HFF-Myc (cell line): ENCODE results near the gene YEATS4.
"Not testable (repeated sequence)": the region's sequence is repeated elsewhere in the genome, so short reads cannot be mapped to it uniquely, and the experiment has no call there.

Experiments
- DNase-seq: peaks from one replicate; pipeline ENCODE4 v3.0.0-alpha.2; 2011; ENCODE audit warnings: low read depth; ENCODE audit errors: extremely low read depth
- H3K4me3 ChIP-seq: replicated peaks from 2 replicates; pipeline ENCODE4 v1.5.1; 2011; ENCODE audit warnings: low read depth, mild to moderate bottlenecking, control low read depth, low read length
- TF ChIP-seq, protein P1 (sequence below): IDR thresholded peaks from 2 replicates; pipeline ENCODE4 v1.5.1; 2012; ENCODE audit warnings: mild to moderate bottlenecking, low read depth, low read length, control low read depth; ENCODE audit errors: missing control alignments

Gene YEATS4

DNA sequence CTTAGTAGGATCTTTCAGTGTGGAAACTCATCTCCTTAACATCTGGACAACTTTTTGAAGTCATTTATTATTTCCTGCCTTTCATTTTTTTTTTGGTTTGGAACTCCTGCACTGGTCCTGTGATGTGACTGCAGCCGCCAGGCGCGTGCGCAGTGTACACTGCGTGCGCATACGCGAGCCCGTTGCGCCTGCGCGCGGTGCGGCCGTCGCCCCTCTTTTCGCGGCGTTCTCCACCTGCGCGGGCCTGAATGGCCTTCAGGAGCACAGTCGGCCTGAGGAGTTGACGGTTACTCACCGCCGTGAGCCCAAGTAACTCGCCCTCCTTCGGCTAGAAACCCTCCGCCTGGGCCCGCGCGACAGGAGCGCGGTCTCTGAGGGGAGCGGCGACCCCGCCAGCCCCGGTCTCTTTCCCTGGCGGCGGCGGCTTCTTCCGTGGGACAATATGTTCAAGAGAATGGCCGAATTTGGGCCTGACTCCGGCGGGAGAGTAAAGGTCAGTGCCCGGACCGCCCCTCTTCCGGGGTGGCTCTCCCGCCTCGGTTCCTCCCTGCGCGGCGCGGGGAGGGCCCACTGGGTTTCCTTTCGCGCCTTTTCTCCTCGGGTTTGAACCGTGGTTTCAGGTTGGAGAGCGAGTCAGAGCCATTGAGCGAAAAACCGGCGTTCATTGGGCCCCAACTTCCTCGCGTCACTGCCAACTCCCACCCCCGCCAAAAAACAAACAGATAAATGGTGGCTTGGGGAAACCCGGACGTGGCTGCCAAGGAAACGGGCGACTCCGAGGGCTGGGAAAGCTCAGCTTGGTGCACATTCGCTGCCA lies at the start of gene YEATS4:
TSS of gene YEATS4 (plus strand) at position 213 of the 817 bp plus-strand sequence. CDS start at position 443, 230 bp downstream.
- H3K4me3 ChIP-seq: peak within 1 kb of the TSS; percentile 70
- TF ChIP-seq, protein P1, sequence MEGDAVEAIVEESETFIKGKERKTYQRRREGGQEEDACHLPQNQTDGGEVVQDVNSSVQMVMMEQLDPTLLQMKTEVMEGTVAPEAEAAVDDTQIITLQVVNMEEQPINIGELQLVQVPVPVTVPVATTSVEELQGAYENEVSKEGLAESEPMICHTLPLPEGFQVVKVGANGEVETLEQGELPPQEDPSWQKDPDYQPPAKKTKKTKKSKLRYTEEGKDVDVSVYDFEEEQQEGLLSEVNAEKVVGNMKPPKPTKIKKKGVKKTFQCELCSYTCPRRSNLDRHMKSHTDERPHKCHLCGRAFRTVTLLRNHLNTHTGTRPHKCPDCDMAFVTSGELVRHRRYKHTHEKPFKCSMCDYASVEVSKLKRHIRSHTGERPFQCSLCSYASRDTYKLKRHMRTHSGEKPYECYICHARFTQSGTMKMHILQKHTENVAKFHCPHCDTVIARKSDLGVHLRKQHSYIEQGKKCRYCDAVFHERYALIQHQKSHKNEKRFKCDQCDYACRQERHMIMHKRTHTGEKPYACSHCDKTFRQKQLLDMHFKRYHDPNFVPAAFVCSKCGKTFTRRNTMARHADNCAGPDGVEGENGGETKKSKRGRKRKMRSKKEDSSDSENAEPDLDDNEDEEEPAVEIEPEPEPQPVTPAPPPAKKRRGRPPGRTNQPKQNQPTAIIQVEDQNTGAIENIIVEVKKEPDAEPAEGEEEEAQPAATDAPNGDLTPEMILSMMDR: no peak

DNA sequence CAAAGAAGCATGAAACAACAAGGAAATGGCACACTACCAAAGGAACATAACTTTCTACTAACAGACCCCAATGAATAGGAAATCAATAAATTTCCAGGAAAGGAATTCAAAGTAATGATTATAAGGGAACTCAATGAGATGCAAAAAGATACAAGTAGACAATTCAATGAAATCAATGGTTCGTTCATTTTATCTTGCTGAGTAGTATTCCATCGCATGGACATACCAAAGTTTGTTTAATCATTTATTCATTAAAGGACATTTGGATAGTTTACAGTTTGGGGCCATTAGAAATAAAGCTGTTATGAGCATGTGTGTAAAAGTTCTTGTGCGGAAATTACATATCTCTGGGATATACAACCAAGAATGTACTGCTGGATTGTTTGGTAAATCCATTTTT lies 46.3 kb upstream of the YEATS4 start:
- DNase-seq: no peak
- H3K4me3 ChIP-seq: no peak overlapping the region
- TF ChIP-seq, protein P1: no peak

More for the DNA sequence above, at the start of gene YEATS4:
- DNase-seq: peak; percentile 82

DNA sequence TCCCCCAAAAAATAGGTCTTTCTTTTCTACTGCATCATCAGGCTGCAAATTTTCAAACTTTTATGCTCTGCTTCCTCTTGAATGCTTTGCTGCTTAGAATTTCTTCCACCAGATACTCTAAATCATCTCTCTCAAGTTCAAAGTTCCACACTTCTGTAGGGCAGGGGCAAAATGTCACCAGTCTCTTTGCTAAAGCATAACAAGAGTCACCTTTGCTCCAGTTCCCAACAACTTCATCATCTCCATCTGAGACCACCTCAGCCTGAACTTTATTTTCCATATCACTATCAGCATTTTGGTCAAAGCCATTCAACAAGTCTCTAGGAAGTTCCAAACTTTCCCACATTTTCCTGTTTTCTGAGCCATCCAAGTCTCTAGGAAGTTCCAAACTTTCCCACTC lies 42.8 kb upstream of the YEATS4 start:
- DNase-seq, H3K4me3 ChIP-seq: not testable (repeated sequence)

DNA sequence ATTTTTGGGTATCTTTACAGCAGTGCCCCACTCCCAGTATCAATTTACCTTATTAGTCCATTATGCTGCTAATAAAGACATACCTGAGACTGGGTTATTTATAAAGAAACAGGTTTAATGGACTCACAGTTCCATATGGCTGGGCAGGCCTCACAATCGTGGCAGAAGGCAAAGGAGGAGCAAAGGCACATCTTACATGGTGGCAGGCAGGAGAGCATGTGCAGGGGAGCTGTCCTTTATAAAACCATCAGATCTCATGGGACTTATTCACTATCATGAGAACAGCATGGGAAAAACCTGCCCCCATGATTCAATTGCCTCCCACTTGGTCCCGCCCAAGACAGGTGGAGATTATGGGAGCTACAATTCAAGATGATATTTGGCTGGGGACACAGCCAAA lies 42.3 kb upstream of the YEATS4 start:
- not testable (repeated sequence) for H3K4me3 ChIP-seq, DNase-seq

DNA sequence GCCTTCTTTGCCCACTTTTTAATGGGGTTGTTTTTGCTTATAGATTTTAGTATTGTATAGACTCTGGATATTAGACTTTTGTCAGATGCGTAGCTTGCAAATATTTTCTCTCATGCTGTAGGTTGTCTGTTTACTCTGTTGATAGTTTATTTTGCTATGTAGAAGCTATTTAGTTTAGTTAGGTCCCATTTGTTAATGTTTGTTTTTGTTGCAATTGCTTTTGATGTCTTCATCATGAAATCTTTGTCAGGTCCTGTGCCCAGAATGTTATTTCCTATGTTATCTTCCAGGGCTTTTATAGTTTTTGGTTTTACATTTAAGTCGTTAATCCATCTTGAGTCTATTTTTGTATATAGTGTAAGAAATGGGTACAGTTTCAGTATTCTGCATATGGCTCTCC lies 41.3 kb upstream of the YEATS4 start:
- TF ChIP-seq, protein P1: no peak
- no peak overlapping the region for H3K4me3 ChIP-seq
- DNase-seq: no peak

DNA sequence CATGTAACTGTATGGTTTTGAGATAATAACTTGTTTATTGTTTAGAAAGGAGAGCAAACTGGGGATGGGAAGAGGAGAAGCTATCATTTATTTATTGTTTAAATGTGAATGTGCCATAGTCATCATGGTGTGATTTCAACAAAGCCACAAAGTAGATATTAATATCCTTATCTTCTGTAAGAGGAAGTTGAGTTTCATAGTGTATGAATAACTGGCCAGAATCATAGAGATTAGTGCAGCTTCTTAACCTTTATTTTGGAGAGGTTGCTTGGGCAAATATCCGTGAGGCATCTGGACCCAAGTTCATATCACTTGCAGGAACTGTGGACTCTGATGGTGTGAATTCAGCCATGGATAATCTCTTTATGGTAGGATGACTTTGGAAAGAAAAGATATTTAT lies 38.2 kb upstream of the YEATS4 start:
- no peak overlapping the region for H3K4me3 ChIP-seq
- TF ChIP-seq, protein P1: no peak
- DNase-seq: no peak

DNA sequence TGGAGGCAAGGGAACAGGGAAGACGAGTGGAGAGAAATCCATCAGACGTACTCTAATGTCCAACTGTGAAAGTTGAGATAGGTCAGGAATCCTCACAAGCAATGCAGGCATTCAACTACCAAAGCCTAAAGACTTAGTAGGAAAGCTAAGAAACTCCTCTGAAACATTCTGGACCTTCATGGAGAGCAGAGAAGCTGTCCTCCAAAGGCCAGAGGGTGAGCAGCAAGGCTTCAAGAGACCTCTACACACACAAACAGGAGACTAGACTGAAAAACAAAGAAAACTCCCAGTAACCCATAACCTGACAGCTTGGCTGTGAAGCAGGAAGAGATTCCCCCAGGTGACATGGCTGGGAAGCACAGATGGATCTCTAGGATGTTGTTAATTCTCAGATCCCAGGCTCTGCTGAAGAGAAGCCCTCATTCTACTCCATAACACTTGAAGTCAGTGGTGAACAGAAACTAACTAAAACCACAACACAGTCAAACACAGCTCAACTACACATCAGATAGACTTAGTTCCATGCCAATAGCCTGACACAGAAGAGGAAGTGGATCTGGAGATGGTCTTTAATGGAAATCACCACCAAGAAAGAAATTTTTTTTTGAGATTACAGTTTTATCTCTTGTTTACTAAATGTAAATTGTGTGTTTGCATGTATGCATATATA lies 34.6 kb upstream of the YEATS4 start:
- TF ChIP-seq, protein P1: no peak
- no peak for DNase-seq

DNA sequence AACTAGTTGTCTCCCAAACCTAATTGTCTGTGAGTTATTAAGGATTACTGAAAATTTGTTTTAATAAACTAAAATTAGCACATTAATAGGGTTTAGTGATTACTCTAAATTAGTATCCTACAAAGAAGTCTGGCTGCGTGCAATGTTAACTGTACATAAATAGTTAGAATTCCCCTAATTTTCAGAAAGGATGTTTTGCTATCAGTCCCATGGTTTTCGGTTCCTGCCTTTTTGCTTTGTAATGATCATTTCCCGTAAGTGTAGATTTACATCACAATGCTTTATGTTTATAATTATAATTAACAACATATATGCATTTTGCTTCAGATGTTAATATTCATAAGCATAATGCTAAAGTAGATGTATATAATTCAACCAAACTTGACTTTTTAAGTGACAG lies 31.1 kb upstream of the YEATS4 start:
- TF ChIP-seq, protein P1: no peak
- no peak overlapping the region for H3K4me3 ChIP-seq
- DNase-seq: no peak

More for the DNA sequence above, 34.6 kb upstream of the YEATS4 start:
- H3K4me3 ChIP-seq: no peak overlapping the region
